HEK293T (cell line): ENCODE results near the gene MACROH2A1.

ENCODE experiments used
- CTCF ChIA-PET: fragments of 350-600 bp; formaldehyde crosslinking; extraction: SDS; loops from one replicate; lab custom pipeline; 2021; ENCODE audit warnings: antibody characterized with exemption, inconsistent platforms; lab: Yijun Ruan, JAX
- POLR2A ChIA-PET: fragments of 350-600 bp; formaldehyde crosslinking; extraction: SDS; loops from one replicate; lab custom pipeline; 2020; ENCODE audit warnings: antibody characterized with exemption, inconsistent platforms; lab: Yijun Ruan, JAX
- DNase-seq: peaks from one replicate; pipeline ENCODE4 v3.0.0; 2012; ENCODE audit warnings: mixed read lengths; ENCODE audit errors: extremely low spot score
- ARNT ChIP-seq: fragments of 450-650 bp; IDR thresholded peaks from 2 replicates; pipeline ENCODE4 v1.6.1; 2017; ENCODE audit warnings: mild to moderate bottlenecking
- BHLHE40 ChIP-seq: fragments of 450-650 bp; IDR thresholded peaks from 2 replicates; pipeline ENCODE4 v1.6.1; 2016; ENCODE audit warnings: mild to moderate bottlenecking, moderate library complexity, borderline replicate concordance
- CTBP1 ChIP-seq: fragments of 450-650 bp; IDR thresholded peaks from 2 replicates; pipeline ENCODE4 v1.6.1; 2016; ENCODE audit warnings: borderline replicate concordance
- ELF4 ChIP-seq: fragments of 450-650 bp; IDR thresholded peaks from 2 replicates; pipeline ENCODE4 v1.6.1; 2017; ENCODE audit warnings: antibody characterized with exemption
- FOXA1 ChIP-seq: fragments of 450-650 bp; IDR thresholded peaks from 2 replicates; pipeline ENCODE4 v1.6.1; 2016; ENCODE audit warnings: mild to moderate bottlenecking
- FOXK2 ChIP-seq: fragments of 450-650 bp; IDR thresholded peaks from 2 replicates; pipeline ENCODE4 v1.6.1; 2016; ENCODE audit warnings: mild to moderate bottlenecking
- FOXM1 ChIP-seq: fragments of 450-650 bp; IDR thresholded peaks from 2 replicates; pipeline ENCODE4 v1.6.1; 2017; ENCODE audit warnings: mild to moderate bottlenecking, borderline replicate concordance
- HDGF ChIP-seq: fragments of 450-650 bp; IDR thresholded peaks from 2 replicates; pipeline ENCODE4 v1.6.1; 2017; ENCODE audit warnings: antibody characterized with exemption, borderline replicate concordance
- L3MBTL2 ChIP-seq: fragments of 450-650 bp; conservative IDR thresholded peaks from 2 replicates; pipeline ENCODE4 v1.6.1; 2016; ENCODE audit warnings: mild to moderate bottlenecking
- LEF1 ChIP-seq: fragments of 450-650 bp; IDR thresholded peaks from 2 replicates; pipeline ENCODE4 v1.6.1; 2017; ENCODE audit warnings: mild to moderate bottlenecking, borderline replicate concordance
- NFRKB ChIP-seq: fragments of 450-650 bp; IDR thresholded peaks from 2 replicates; pipeline ENCODE4 v1.6.1; 2016; ENCODE audit warnings: mild to moderate bottlenecking, moderate library complexity
- PKNOX1 ChIP-seq: fragments of 450-650 bp; IDR thresholded peaks from 2 replicates; pipeline ENCODE4 v1.6.1; 2016
- SP1 ChIP-seq: fragments of 450-650 bp; IDR thresholded peaks from 2 replicates; pipeline ENCODE4 v1.6.1; 2017
- SUZ12 ChIP-seq: fragments of 450-650 bp; IDR thresholded peaks from 2 replicates; pipeline ENCODE4 v1.6.1; 2016; ENCODE audit warnings: mild to moderate bottlenecking
- TARDBP ChIP-seq: fragments of 450-650 bp; IDR thresholded peaks from 2 replicates; pipeline ENCODE4 v1.6.1; 2016
- ZNF384 ChIP-seq: fragments of 450-650 bp; IDR thresholded peaks from 2 replicates; pipeline ENCODE4 v1.6.1; 2016

Gene MACROH2A1

GRCh38 chr5:135385576-135385975 is 13.5 kb downstream of the MACROH2A1 start:
- ChIA-PET CTCF (no interaction called here), POLR2A (interaction anchor here (1.4 kb wide), 1 partner anchor 11 kb away, joined by 3 read pairs; no protein-coding TSS in a partner anchor)
- DNase-seq: no peak
- TF ChIP-seq HDGF (no peak), TARDBP (no peak), BHLHE40 (no peak)

- ChIA-PET CTCF (no interaction called here), POLR2A (interaction anchor here (1.4 kb wide), 1 partner anchor 10 kb away, joined by 3 read pairs; no protein-coding TSS in a partner anchor)
- DNase-seq: no peak
- TF ChIP-seq ARNT (no peak), CTBP1 (no peak), TARDBP (no peak), SUZ12 (no peak), L3MBTL2 (no peak), FOXK2 (no peak), PKNOX1 (no peak), FOXA1 (no peak), FOXM1 (no peak), LEF1 (no peak), ZNF384 (no peak), ELF4 (no peak), BHLHE40 (no peak), HDGF (no peak), NFRKB (no peak), SP1 (no peak)
Observed at GRCh38 chr5:135384898-135385297, 14.1 kb downstream of the MACROH2A1 start.

GRCh38 chr5:135383803-135384495 is 15.1 kb downstream of the MACROH2A1 start:
- ChIA-PET CTCF (no interaction called here), POLR2A (interaction anchor here (0.7 to 1.4 kb wide), 3 partner anchors 9 to 14 kb away, joined by 3 read pairs; no protein-coding TSS in a partner anchor)
- DNase-seq: no peak
- no peak for TF ChIP-seq BHLHE40
- TF ChIP-seq FOXA1: no peak
- no peak for TF ChIP-seq CTBP1
- no peak for TF ChIP-seq HDGF
- TF ChIP-seq SP1: no peak
- no peak for TF ChIP-seq NFRKB
- TF ChIP-seq FOXK2: no peak
- TF ChIP-seq TARDBP: no peak
- no peak for TF ChIP-seq LEF1
- TF ChIP-seq PKNOX1: no peak
- TF ChIP-seq ZNF384: no peak
- TF ChIP-seq FOXM1: no peak
- TF ChIP-seq L3MBTL2: no peak
- no peak for TF ChIP-seq SUZ12
- TF ChIP-seq ELF4: no peak
- TF ChIP-seq ARNT: no peak

GRCh38 chr5:135382981-135383380 is 16.1 kb downstream of the MACROH2A1 start:
- POLR2A ChIA-PET: no interaction called here
- TF ChIP-seq NFRKB (no peak), FOXM1 (no peak), FOXK2 (no peak), CTBP1 (no peak)
- CTCF ChIA-PET: no interaction called here
- no peak for DNase-seq

- ChIA-PET CTCF (no interaction called here), POLR2A (no interaction called here)
- DNase-seq: no peak
- TF ChIP-seq ELF4: no peak
- TF ChIP-seq L3MBTL2: no peak
- no peak for TF ChIP-seq TARDBP
- TF ChIP-seq LEF1: no peak
- no peak for TF ChIP-seq FOXM1
- no peak for TF ChIP-seq FOXA1
- TF ChIP-seq CTBP1: no peak
- TF ChIP-seq NFRKB: no peak
- TF ChIP-seq FOXK2: no peak
- TF ChIP-seq BHLHE40: no peak
- no peak for TF ChIP-seq SP1
- TF ChIP-seq HDGF: no peak
Observed at GRCh38 chr5:135382106-135382790, 16.8 kb downstream of the MACROH2A1 start.

GRCh38 chr5:135379046-135379654 is 19.9 kb downstream of the MACROH2A1 start:
- TF ChIP-seq BHLHE40 (no peak), ARNT (no peak), FOXM1 (no peak)
- DNase-seq: no peak
- ChIA-PET POLR2A (no interaction called here), CTCF (no interaction called here)
